Brain microvascular endothelial cell (primary cell): Measurements from ENCODE around the gene GABRD.

Experiments
- DNase-seq: peaks from one replicate; pipeline ENCODE4 v3.0.0-alpha.2; 2020
- H3K27ac ChIP-seq: fragments of 250-450 bp; sonication (Bioruptor Pico); 2 replicates; pipeline ENCODE4 v1.5.1; 2020; ENCODE audit warnings: mild to moderate bottlenecking, moderate library complexity
- H3K27me3 ChIP-seq: fragments of 250-450 bp; sonication (Bioruptor Pico); replicated peaks from 2 replicates; pipeline ENCODE4 v1.5.1; 2020; ENCODE audit warnings: mild to moderate bottlenecking
- H3K36me3 ChIP-seq: fragments of 250-450 bp; sonication (Bioruptor Pico); replicated peaks from 2 replicates; pipeline ENCODE4 v1.5.1; 2020; ENCODE audit warnings: mild to moderate bottlenecking
- H3K4me3 ChIP-seq: 2 replicates; pipeline ENCODE4 v1.5.1; 2011; ENCODE audit warnings: low read depth, mild to moderate bottlenecking, control low read depth, low read length, moderate library complexity
- in situ Hi-C: cut with HindIII; loops from 2 replicates; pipeline ENCODE4 v1.10.0; 2017; ENCODE audit warnings: low sequenced_read_pairs, low pct_ligation_motif_present
- TF ChIP-seq, protein P1 (sequence below): IDR thresholded peaks from 2 replicates; pipeline ENCODE4 v1.5.1; 2011; ENCODE audit warnings: low read depth, mild to moderate bottlenecking, moderate library complexity, low read length, control low read depth, inconsistent platforms; ENCODE audit errors: missing control alignments

GABRD gene

DNA sequence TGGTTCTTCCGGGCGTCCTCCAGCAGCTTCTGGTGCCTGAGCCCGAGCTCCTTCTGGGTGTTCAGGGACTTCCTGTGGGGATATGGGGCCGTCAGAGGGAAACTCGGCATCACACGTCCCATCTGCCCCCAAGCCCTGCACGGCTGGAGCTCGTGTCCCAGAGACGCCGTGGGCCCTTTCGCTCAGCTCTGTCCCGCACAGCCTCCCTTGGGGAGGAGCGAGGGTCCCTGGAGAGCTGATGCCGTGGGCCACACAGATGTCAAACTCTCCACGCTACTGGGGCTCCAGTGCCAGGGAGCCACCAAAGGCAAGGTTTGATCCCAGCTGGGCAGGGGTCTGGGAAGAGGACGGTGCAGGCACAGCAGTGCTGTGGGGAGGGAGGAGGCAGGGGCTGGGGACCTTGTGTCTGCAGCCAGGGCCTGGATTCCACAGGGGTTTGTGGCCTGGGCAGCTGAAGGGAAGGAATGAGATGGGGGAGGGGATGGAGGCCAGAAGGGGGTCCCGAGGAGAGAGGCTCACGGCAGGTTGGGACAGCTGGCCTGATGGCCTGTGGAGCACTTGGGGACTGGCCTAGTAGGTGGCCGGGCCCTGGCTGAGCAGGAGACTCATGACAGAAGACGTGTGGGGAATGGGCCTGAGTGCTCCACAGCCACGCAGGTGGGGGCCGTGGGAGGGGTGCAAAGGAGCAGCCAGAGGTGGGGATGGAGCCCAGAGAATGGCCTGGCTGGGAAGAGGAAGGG is 46.0 kb upstream of the GABRD start:
- DNase-seq, result no peak
- no peaks in the 10 kb centered on the region for H3K36me3 ChIP-seq
- no peak overlapping the region for H3K27ac ChIP-seq
- no peak overlapping the region for H3K4me3 ChIP-seq
- H3K27me3 ChIP-seq, result no peaks in the 10 kb centered on the region
- TF ChIP-seq, protein P1, sequence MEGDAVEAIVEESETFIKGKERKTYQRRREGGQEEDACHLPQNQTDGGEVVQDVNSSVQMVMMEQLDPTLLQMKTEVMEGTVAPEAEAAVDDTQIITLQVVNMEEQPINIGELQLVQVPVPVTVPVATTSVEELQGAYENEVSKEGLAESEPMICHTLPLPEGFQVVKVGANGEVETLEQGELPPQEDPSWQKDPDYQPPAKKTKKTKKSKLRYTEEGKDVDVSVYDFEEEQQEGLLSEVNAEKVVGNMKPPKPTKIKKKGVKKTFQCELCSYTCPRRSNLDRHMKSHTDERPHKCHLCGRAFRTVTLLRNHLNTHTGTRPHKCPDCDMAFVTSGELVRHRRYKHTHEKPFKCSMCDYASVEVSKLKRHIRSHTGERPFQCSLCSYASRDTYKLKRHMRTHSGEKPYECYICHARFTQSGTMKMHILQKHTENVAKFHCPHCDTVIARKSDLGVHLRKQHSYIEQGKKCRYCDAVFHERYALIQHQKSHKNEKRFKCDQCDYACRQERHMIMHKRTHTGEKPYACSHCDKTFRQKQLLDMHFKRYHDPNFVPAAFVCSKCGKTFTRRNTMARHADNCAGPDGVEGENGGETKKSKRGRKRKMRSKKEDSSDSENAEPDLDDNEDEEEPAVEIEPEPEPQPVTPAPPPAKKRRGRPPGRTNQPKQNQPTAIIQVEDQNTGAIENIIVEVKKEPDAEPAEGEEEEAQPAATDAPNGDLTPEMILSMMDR, result no peak
- in situ Hi-C loops, result no loop called here

DNA sequence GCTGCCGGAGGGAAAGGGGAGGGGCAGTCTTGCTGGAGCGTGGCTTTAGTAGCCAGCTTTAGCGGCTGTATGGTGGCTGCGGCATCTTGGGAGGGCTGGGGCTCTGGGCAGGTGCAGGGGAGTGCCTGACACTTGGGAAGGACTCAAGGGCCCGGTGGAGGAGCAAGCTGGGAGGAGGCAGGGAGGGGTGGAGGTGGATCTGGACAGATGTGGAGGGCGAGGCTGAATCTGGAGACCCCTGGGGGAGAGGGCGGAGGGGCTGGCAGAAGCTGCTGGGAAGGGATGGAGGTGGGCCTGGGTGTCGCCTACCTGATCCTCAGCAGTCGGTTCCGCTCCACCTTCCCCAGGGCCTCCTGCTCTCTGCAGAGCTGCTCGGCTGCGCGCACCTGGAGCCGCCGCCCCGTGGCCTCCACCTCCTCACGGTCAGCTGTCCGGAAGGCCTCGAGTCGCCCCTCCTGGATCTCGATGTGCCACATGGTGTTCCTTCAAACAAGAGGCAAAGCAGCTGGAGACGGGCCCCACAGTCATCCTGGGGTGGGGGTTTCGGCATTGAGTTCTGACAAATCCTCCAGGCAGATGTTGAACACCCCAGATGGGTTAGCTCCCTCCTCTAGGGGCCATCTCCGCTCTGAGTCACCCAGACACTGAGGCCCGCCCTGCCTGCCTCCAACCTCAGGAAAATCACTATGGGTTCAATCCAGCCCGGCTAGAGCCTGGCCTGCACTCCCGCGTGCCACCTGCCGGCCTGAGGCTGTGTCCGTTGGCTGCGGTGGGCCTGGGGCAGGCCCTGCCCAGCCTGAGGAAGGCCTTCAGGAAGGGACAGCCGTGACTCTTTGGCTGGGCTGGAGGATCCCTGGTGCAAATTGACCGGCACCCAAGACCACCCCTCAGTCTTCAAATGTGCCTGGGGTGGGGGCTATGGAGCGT is 45.2 kb upstream of the GABRD start:
- TF ChIP-seq, protein P1, result no peak
- H3K4me3 ChIP-seq, result no peak overlapping the region
- DNase-seq, result no peak
- no peaks in the 10 kb centered on the region for H3K36me3 ChIP-seq
- no peak overlapping the region for H3K27ac ChIP-seq
- in situ Hi-C loops, result no loop called here
- no peaks in the 10 kb centered on the region for H3K27me3 ChIP-seq

DNA sequence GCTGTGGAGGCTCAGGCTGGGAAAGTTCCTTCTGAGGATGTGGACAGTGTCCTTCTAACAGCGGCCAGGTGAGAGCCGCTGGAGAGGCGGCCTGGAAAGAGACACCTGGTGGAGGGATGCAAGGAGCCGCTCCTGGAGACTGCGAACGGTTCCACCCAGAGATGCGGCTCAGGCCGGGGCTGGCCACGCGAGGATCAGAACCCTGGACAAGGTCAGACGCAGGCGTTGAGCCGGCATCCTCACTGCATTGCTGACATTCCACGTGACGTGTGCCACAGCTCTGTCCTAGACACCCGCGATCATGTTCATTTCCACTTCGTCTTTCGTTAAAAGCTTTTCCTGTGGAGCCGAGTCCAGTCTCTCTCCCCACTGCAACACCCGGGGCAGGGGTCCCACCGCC is 44.3 kb upstream of the GABRD start:
- in situ Hi-C loops, result no loop called here
- no peaks in the 10 kb centered on the region for H3K27me3 ChIP-seq
- no peak overlapping the region for H3K27ac ChIP-seq
- TF ChIP-seq, protein P1, result no peak
- no peaks in the 10 kb centered on the region for H3K36me3 ChIP-seq
- no peak overlapping the region for H3K4me3 ChIP-seq
- no peak for DNase-seq

DNA sequence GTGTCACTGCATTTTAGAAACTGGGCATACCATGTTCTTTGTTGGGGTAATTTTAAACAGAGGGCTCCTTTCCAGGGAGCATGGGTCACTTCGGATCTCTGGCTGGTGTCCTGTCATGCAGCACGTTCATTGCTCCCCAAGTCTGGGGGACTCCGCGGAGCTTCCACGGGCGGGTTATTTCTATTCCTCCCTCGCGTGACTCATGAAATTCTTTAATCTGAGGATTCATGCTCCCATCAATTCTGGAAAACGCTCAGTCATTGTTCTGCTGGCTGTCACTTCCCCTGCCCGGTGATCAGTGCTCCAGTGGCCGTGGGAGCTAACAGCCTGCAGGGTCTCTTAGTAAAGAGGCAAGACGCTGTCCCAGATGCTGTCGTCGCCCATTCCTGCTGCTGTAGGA is 43.6 kb upstream of the GABRD start:
- in situ Hi-C loops, result no loop called here
- TF ChIP-seq, protein P1, result no peak
- Histone ChIP-seq H3K27ac (no peak overlapping the region), H3K36me3 (no peaks in the 10 kb centered on the region), H3K27me3 (no peaks in the 10 kb centered on the region), H3K4me3 (no peak overlapping the region)
- DNase-seq, result no peak

DNA sequence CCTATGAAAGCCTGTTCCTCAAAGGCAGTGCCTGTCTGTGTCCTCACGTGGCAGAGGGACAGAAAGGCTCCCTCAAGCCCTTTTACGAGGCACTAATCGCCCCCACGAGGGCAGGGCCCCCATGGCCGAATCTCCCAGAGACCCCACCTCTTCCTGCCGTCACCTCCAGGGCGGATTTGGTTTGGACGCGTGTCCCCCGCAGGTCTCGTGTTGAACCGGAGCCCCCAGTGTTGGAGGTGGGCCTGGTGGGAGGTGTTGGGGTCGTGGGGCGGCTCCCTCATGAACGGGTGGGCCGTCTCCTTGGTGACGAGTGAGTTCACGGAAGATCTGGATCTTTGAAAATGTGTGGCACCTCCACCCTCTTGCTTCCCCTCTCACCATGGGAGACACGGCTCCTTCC is 43.1 kb upstream of the GABRD start:
- no peaks in the 10 kb centered on the region for H3K36me3 ChIP-seq
- H3K27ac ChIP-seq, result no peak overlapping the region
- no peak overlapping the region for H3K4me3 ChIP-seq
- TF ChIP-seq, protein P1, result no peak
- no peak for DNase-seq
- no peaks in the 10 kb centered on the region for H3K27me3 ChIP-seq
- in situ Hi-C loops, result no loop called here
